Right atrium auricular region (tissue), 2 donors: ENCODE data around the gene MYBPHL. TPM values are rescaled to one million over a fixed set of nuclear protein-coding genes. Genes with fewer than 3 reads are reported as not detected.

Experiments
- DNase-seq: peaks from one replicate; pipeline ENCODE4 v3.0.0-alpha.2; 2019; ENCODE audit warnings: low spot score
- H3K27ac ChIP-seq, 2 donors: fragments of 200-600 bp; sonication (generic); 1 replicate in 1 of 2; 2 replicates in 1 of 2; pipeline ENCODE4 v1.5.1; 2016 to 2019
- H3K27me3 ChIP-seq, 2 donors: fragments of 200-600 bp; sonication (generic); one replicate each; pipeline versions ENCODE4 v1.5.1 to v1.6.0; 2017 to 2019
- H3K36me3 ChIP-seq: fragments of 200-600 bp; sonication (generic); one replicate; pipeline ENCODE4 v1.5.1; 2016
- H3K4me1 ChIP-seq, 2 donors: fragments of 200-600 bp; sonication (generic); one replicate each; pipeline versions ENCODE4 v1.5.1 to v1.6.0; 2017 to 2019
- H3K4me3 ChIP-seq, 2 donors: fragments of 200-600 bp; sonication (generic); 1 replicate in 1 of 2; 2 replicates in 1 of 2; pipeline ENCODE4 v1.5.1; 2017 to 2019; ENCODE audit warnings: mild to moderate bottlenecking in 1 of 2, moderate library complexity in 1 of 2
- H3K9me3 ChIP-seq, 2 donors: fragments of 200-600 bp; sonication (generic); one replicate each; pipeline ENCODE4 v1.5.1; 2019
- CTCF ChIP-seq, 2 donors: fragments of 200-600 bp; sonication (generic); IDR thresholded peaks; one replicate each; pipeline ENCODE4 v1.5.1; 2019; ENCODE audit warnings: antibody characterized with exemption in 2 of 2
- total RNA-seq, 2 donors: library from RNA; depleted of rRNA; stranded (reverse); fragments of >200 nt; gene quantifications; one replicate each; pipeline ENCODE4 v1.1.0, GENCODE V29; 2016

MYBPHL gene
- total RNA-seq, 2 donors from 2014 or later = 62.2 to 381 TPM

GRCh38 chr1:109263234-109263596 is 43.6 kb downstream of the MYBPHL start:
- no peak for TF ChIP-seq CTCF (IDR thresholded peaks at IDR 0.05)
- no peak overlapping the region for H3K27ac ChIP-seq
- no peaks in the 10 kb centered on the region for H3K27me3 ChIP-seq
- DNase-seq = no peak
- H3K4me1 ChIP-seq = peaks cover 0 to 13% of the 10 kb centered on the region in 2 donors
- H3K36me3 ChIP-seq = peaks cover 10% of the 10 kb centered on the region
- no peaks in the 10 kb centered on the region for H3K9me3 ChIP-seq
- H3K4me3 ChIP-seq = no peak overlapping the region

GRCh38 chr1:109262231-109263055 is 44.4 kb downstream of the MYBPHL start:
- no peaks in the 10 kb centered on the region for H3K27me3 ChIP-seq
- peaks cover 0 to 13% of the 10 kb centered on the region in 2 donors for H3K4me1 ChIP-seq
- no peak overlapping the region for H3K4me3 ChIP-seq
- H3K36me3 ChIP-seq = peaks cover 10% of the 10 kb centered on the region
- no peak overlapping the region for H3K27ac ChIP-seq
- no peaks in the 10 kb centered on the region for H3K9me3 ChIP-seq
- TF ChIP-seq CTCF (IDR thresholded peaks at IDR 0.05) = no peak
- no peak for DNase-seq

GRCh38 chr1:109261578-109261977 is 45.2 kb downstream of the MYBPHL start:
- Histone ChIP-seq H3K27ac (no peak overlapping the region), H3K4me3 (no peak overlapping the region), H3K4me1 (peaks cover 0 to 13% of the 10 kb centered on the region in 2 donors), H3K9me3 (no peaks in the 10 kb centered on the region), H3K36me3 (peaks cover 10% of the 10 kb centered on the region), H3K27me3 (no peaks in the 10 kb centered on the region)
- no peak for DNase-seq
- no peak for TF ChIP-seq CTCF (IDR thresholded peaks at IDR 0.05)

GRCh38 chr1:109261006-109261405 is 45.8 kb downstream of the MYBPHL start:
- no peak overlapping the region for H3K27ac ChIP-seq
- H3K27me3 ChIP-seq = no peaks in the 10 kb centered on the region
- peaks cover 0 to 16% of the 10 kb centered on the region in 2 donors for H3K4me1 ChIP-seq
- no peak for TF ChIP-seq CTCF (IDR thresholded peaks at IDR 0.05)
- DNase-seq = no peak
- peaks cover 10% of the 10 kb centered on the region for H3K36me3 ChIP-seq
- H3K4me3 ChIP-seq = no peak overlapping the region
- no peaks in the 10 kb centered on the region for H3K9me3 ChIP-seq

GRCh38 chr1:109259674-109260557 is 46.9 kb downstream of the MYBPHL start:
- H3K27me3 ChIP-seq = no peaks in the 10 kb centered on the region
- no peak overlapping the region for H3K27ac ChIP-seq
- DNase-seq = no peak
- no peaks in the 10 kb centered on the region for H3K9me3 ChIP-seq
- H3K4me1 ChIP-seq = peaks cover 0 to 27% of the 10 kb centered on the region in 2 donors
- peaks cover 8% of the 10 kb centered on the region for H3K36me3 ChIP-seq
- no peak for TF ChIP-seq CTCF (IDR thresholded peaks at IDR 0.05)
- H3K4me3 ChIP-seq = no peak overlapping the region
